Panc1 (cell line): ENCODE results near the gene TAPBP.

Experiments used
- POLR2AphosphoS5 ChIP-seq: IDR thresholded peaks from 2 replicates; pipeline ENCODE4 v1.6.1; 2012; ENCODE audit warnings: mild to moderate bottlenecking, low read depth, low read length, moderate library complexity
- TF ChIP-seq, protein P1 (sequence below): fragments of 450-650 bp; IDR thresholded peaks from 2 replicates; pipeline ENCODE4 v1.5.1; 2017; ENCODE audit warnings: mild to moderate bottlenecking

DNA sequence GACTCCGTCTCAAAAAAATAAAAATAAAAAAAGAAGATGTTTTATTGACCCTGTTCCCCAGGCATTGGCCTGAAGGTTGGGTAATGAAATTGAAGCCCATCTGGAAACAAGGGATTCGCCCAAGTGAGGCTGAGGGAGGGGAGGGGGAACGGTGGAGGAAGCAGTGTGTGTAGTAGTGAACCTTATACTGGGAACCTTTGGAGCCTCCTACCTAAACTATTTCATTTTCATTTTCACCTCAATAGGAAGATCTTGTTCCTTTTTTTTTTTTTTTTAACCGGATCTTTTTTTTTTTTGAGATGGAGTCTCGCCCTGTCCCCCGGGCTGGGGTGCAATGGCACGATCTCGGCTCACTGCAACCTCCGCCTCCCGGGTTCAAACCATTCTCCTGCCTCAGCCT lies 16.9 kb upstream of the TAPBP start:
- TF ChIP-seq POLR2AphosphoS5, result no peak
- TF ChIP-seq, protein P1, sequence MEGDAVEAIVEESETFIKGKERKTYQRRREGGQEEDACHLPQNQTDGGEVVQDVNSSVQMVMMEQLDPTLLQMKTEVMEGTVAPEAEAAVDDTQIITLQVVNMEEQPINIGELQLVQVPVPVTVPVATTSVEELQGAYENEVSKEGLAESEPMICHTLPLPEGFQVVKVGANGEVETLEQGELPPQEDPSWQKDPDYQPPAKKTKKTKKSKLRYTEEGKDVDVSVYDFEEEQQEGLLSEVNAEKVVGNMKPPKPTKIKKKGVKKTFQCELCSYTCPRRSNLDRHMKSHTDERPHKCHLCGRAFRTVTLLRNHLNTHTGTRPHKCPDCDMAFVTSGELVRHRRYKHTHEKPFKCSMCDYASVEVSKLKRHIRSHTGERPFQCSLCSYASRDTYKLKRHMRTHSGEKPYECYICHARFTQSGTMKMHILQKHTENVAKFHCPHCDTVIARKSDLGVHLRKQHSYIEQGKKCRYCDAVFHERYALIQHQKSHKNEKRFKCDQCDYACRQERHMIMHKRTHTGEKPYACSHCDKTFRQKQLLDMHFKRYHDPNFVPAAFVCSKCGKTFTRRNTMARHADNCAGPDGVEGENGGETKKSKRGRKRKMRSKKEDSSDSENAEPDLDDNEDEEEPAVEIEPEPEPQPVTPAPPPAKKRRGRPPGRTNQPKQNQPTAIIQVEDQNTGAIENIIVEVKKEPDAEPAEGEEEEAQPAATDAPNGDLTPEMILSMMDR, result no peak
